Measurements from ENCODE around the gene ATAD2B.
A peak's percentile ranks its signal among the peaks of the same experiment; 100 is the strongest.

Gene ATAD2B

GRCh38 chr2:23836505-23836904 lies 90.4 kb downstream of the ATAD2B start:
- DNase-seq: no peak

GRCh38 chr2:23835988-23836387 lies 90.9 kb downstream of the ATAD2B start:
- no peak for DNase-seq

- no peak for DNase-seq
Measured at GRCh38 chr2:23835423-23835822, 91.5 kb downstream of the ATAD2B start.

GRCh38 chr2:23828986-23829385 lies 97.9 kb downstream of the ATAD2B start:
- no peak for DNase-seq

- DNase-seq: no peak
Measured at GRCh38 chr2:23828256-23828980, 98.5 kb downstream of the ATAD2B start.

GRCh38 chr2:23827287-23827686 lies 99.6 kb downstream of the ATAD2B start:
- DNase-seq: no peak

GRCh38 chr2:23826771-23827170 lies 100.2 kb downstream of the ATAD2B start:
- peak; percentile 16 for DNase-seq

GRCh38 chr2:23826040-23826439 lies 100.9 kb downstream of the ATAD2B start:
- DNase-seq: no peak

GRCh38 chr2:23824777-23825212 lies 102.1 kb downstream of the ATAD2B start:
- peak; percentile 59 for DNase-seq

- DNase-seq: no peak
Measured at GRCh38 chr2:23823863-23824262, 103.1 kb downstream of the ATAD2B start.

- no peak for DNase-seq
Measured at GRCh38 chr2:23814963-23815362, 112.0 kb downstream of the ATAD2B start.

- no peak for DNase-seq
Measured at GRCh38 chr2:23813438-23813837, 113.5 kb downstream of the ATAD2B start.

- no peak for DNase-seq
Measured at GRCh38 chr2:23809150-23809549, 117.8 kb downstream of the ATAD2B start.

- DNase-seq: no peak
Measured at GRCh38 chr2:23806665-23807249, 120.2 kb downstream of the ATAD2B start.

- no peak for DNase-seq
Measured at GRCh38 chr2:23806201-23806600, 120.7 kb downstream of the ATAD2B start.

- DNase-seq: no peak
Measured at GRCh38 chr2:23803965-23804542, 122.9 kb downstream of the ATAD2B start.

- no peak for DNase-seq
Measured at GRCh38 chr2:23803264-23803964, 123.5 kb downstream of the ATAD2B start.

- no peak for DNase-seq
Measured at GRCh38 chr2:23801396-23801795, 125.5 kb downstream of the ATAD2B start.

- DNase-seq: no peak
Measured at GRCh38 chr2:23794234-23794633, 132.7 kb downstream of the ATAD2B start.

GRCh38 chr2:23793476-23793875 lies 133.4 kb downstream of the ATAD2B start:
- DNase-seq: no peak

- DNase-seq: no peak
Measured at GRCh38 chr2:23791030-23791429, 135.9 kb downstream of the ATAD2B start.

- no peak for DNase-seq
Measured at GRCh38 chr2:23789012-23789411, 137.9 kb downstream of the ATAD2B start.

- DNase-seq: no peak
Measured at GRCh38 chr2:23788100-23788499, 138.8 kb downstream of the ATAD2B start.

- no peak for DNase-seq
Measured at GRCh38 chr2:23784971-23785370, 142.0 kb downstream of the ATAD2B start.
